K562 (cell line): ENCODE data around the gene PPP1R16B. TPM values are rescaled to one million over a fixed set of nuclear protein-coding genes. Genes with fewer than 3 reads are reported as not detected.

Experiments used
- AFF4 ChIP-seq: sonication (generic); formaldehyde crosslinking; IDR thresholded peaks from 2 replicates; pipeline ENCODE4 v1.8.0; 2023; ENCODE audit warnings: mild to moderate bottlenecking, missing genetic modification reagents
- CEBPZ ChIP-seq: fragments of 150-350 bp; IDR thresholded peaks from 2 replicates; pipeline ENCODE4 v1.6.1; 2014; ENCODE audit warnings: low read depth, mild to moderate bottlenecking, low read length, borderline replicate concordance
- CHAMP1 ChIP-seq: fragments of 450-650 bp; IDR thresholded peaks from 2 replicates; pipeline ENCODE4 v1.6.1; 2016; ENCODE audit warnings: mild to moderate bottlenecking
- CHD4 ChIP-seq: fragments of 200-600 bp; sonication (generic); IDR thresholded peaks from 3 replicates; pipeline ENCODE4 v1.6.1; 2012; ENCODE audit warnings: low read depth, mild to moderate bottlenecking, mixed read lengths, low read length, inconsistent platforms; ENCODE audit not compliant: insufficient read depth, insufficient replicate concordance, poor library complexity, severe bottlenecking
- ETS2 ChIP-seq: IDR thresholded peaks from 2 replicates; pipeline ENCODE4 v1.6.1; 2016; ENCODE audit warnings: borderline replicate concordance, missing genetic modification characterization, mild to moderate bottlenecking, moderate library complexity, missing compliant biosample characterization; ENCODE audit not compliant: poor library complexity, severe bottlenecking
- GATA2 ChIP-seq: sonication (generic); formaldehyde crosslinking; IDR thresholded peaks from 2 replicates; pipeline ENCODE4 v1.4.0; 2020; ENCODE audit warnings: mild to moderate bottlenecking, missing genetic modification reagents
- HDGF ChIP-seq: fragments of 450-650 bp; IDR thresholded peaks from 2 replicates; pipeline ENCODE4 v1.6.1; 2016
- HNRNPLL ChIP-seq: fragments of 200-400 bp; formaldehyde crosslinking; IDR thresholded peaks from 2 replicates; pipeline ENCODE4 v1.6.1; 2017; ENCODE audit warnings: low read length, low read depth, mild to moderate bottlenecking; ENCODE audit not compliant: poor library complexity, severe bottlenecking
- MBD2 ChIP-seq: sonication (generic); IDR thresholded peaks from 2 replicates; pipeline ENCODE4 v1.6.1; 2016; ENCODE audit warnings: low read depth, borderline replicate concordance
- NONO ChIP-seq, 2 experiments: fragments of 200-400 bp in 1 of 2; fragments of 450-650 bp in 1 of 2; formaldehyde crosslinking in 1 of 2; IDR thresholded peaks; 2 replicates each; pipeline ENCODE4 v1.6.1; 2017; ENCODE audit warnings: low read depth in 2 of 2, mild to moderate bottlenecking in 2 of 2, moderate library complexity in 2 of 2, low read length in 1 of 2
- PRPF4 ChIP-seq: fragments of 200-400 bp; formaldehyde crosslinking; IDR thresholded peaks from one replicate; pipeline ENCODE4 v1.6.1; 2017; ENCODE audit warnings: low read length, low read depth, mild to moderate bottlenecking; ENCODE audit not compliant: insufficient read depth, poor library complexity, severe bottlenecking
- RFX1 ChIP-seq: fragments of 450-650 bp; IDR thresholded peaks from 2 replicates; pipeline ENCODE4 v1.6.1; 2016; ENCODE audit warnings: mild to moderate bottlenecking, moderate library complexity
- SP2 ChIP-seq: IDR thresholded peaks from 2 replicates; pipeline ENCODE4 v1.6.1; 2011; ENCODE audit warnings: mild to moderate bottlenecking, low read depth, low read length, moderate library complexity; ENCODE audit not compliant: poor library complexity, severe bottlenecking; ENCODE audit errors: extremely low read depth
- TEAD4 ChIP-seq, 2 experiments: sonication (generic) in 1 of 2; formaldehyde crosslinking in 1 of 2; IDR thresholded peaks; 2 replicates each; pipeline versions ENCODE4 v1.6.1 to v1.8.0; 2012 to 2022; ENCODE audit warnings: borderline replicate concordance in 1 of 2, inconsistent platforms in 1 of 2, low read length in 1 of 2, mild to moderate bottlenecking in 1 of 2, missing genetic modification reagents in 1 of 2
- ZNF124 ChIP-seq: sonication (generic); formaldehyde crosslinking; IDR thresholded peaks from 2 replicates; pipeline ENCODE4 v1.8.1; 2022; ENCODE audit warnings: missing genetic modification reagents
- ZNF232 ChIP-seq: sonication (generic); formaldehyde crosslinking; IDR thresholded peaks from 2 replicates; pipeline ENCODE4 v1.8.0; 2022; ENCODE audit warnings: mild to moderate bottlenecking, missing genetic modification reagents
- polyA plus RNA-seq, 8 experiments: library from polyadenylated mRNA; depleted of rRNA in 4 of 8; stranded (reverse) in 5 of 8; unstranded in 3 of 8; fragments of >200 nt; fragmentation: Nextera tagmentation in 2 of 8; fragmentation: Illumina TruSeq in 1 of 8; extraction: Ambion mirVana in 2 of 8; extraction: Trizol in 1 of 8; gene quantifications; 2 replicates each; pipeline versions ENCODE4 v1.2.1 to v1.2.3, GENCODE V29; 2011 to 2014; ENCODE audit warnings: inconsistent platforms in 1 of 8, missing spikeins in 1 of 8
- total RNA-seq, 7 experiments: library from RNA; depleted of rRNA in 6 of 7; stranded (reverse); fragments of >200 nt in 6 of 7; fragmentation: Illumina TruSeq in 2 of 7; extraction: Trizol in 2 of 7; gene quantifications; 2 replicates each; pipeline versions ENCODE4 v1.2.1 to v1.2.3, GENCODE V29; 2011 to 2021; ENCODE audit warnings: low replicate concordance in 1 of 7

The PPP1R16B gene
- total and polyA plus RNA-seq, 9 of the 15 experiments (the other 6 are each of a cell fraction or from before 2014, with no cell fraction given): 1.5 to 11.5 (median 6.8) TPM

- TF ChIP-seq CEBPZ (no peak), GATA2 (CRISPR knock-in tag) (no peak), CHD4 (no peak), RFX1 (no peak), CHAMP1 (no peak), ZNF124 (no peak), MBD2 (no peak), AFF4 (0 out of 2 replicates have a peak, but pooled peaks have one; percentile 0), PRPF4 (no peak), HDGF (no peak), ETS2 (tag) (no peak), TEAD4 (IDR thresholded peaks at IDR 0.05; ENCODE audit: low read length) (0 out of 2 replicates have a peak, but pooled peaks have one; percentile 8), TEAD4 (CRISPR knock-in tag; IDR thresholded peaks at IDR 0.05; ENCODE audit: borderline replicate concordance) (no peak), ZNF232 (CRISPR knock-in tag) (no peak), HNRNPLL (peak; percentile 8), SP2 (no peak), NONO (IDR thresholded peaks at IDR 0.05; ENCODE audit: low read depth in 2 of 2, low read length in 1 of 2) (no peak)
Measured at GRCh38 chr20:38926934-38927616, 121.6 kb downstream of the PPP1R16B start (continued).
